A673 (cell line): ENCODE measurements around the gene DENND5B.

Experiments used
- CTCF ChIP-seq: fragments of 300-800, 200-600 bp; sonication (generic); conservative IDR thresholded peaks from 2 replicates; pipeline ENCODE4 v1.5.1; 2017; ENCODE audit warnings: low read depth, mild to moderate bottlenecking, antibody characterized with exemption, low read length, moderate library complexity, mixed read lengths
- EZH2 ChIP-seq: fragments of 200-600 bp; sonication (generic); IDR thresholded peaks from 2 replicates; pipeline ENCODE4 v1.6.1; 2017; ENCODE audit warnings: borderline replicate concordance, low read depth, mild to moderate bottlenecking, mixed read lengths, antibody characterized with exemption, low read length; ENCODE audit not compliant: poor library complexity, severe bottlenecking

GRCh38 chr12:31408763-31409162 is 182.2 kb downstream of the DENND5B start:
- TF ChIP-seq CTCF (no peak), EZH2 (no peak)
